G401 (cell line): ENCODE measurements around the gene MRPS2. TPM values are rescaled to one million over a fixed set of nuclear protein-coding genes. Genes with fewer than 3 reads are reported as not detected.
"Not testable (repeated sequence)": the region's sequence is repeated elsewhere in the genome, so short reads cannot be mapped to it uniquely, and the experiment has no call there.

Experiments used
- DNase-seq: peaks from one replicate; pipeline ENCODE4 v3.0.0-alpha.2; 2015; ENCODE audit warnings: low spot score
- in situ Hi-C: cut with HindIII; loops from 2 replicates; pipeline ENCODE4 v1.10.0; 2016; ENCODE audit warnings: low sequenced_read_pairs, mixed read lengths
- total RNA-seq: library from RNA; depleted of rRNA; stranded (reverse); fragments of >200 nt; shearing (Covaris generic); gene quantifications from 2 replicates; pipeline ENCODE4 v1.2.3, GENCODE V29; 2014

MRPS2 gene
- total RNA-seq, 1 experiment from 2014 or later, result 53.5 TPM

GRCh38 chr9:135512241-135512603 lies 11.7 kb downstream of the MRPS2 start:
- no peak for DNase-seq
- in situ Hi-C loops, result no loop called here

GRCh38 chr9:135512904-135513303 lies 12.4 kb downstream of the MRPS2 start:
- no peak for DNase-seq
- in situ Hi-C loops, result no loop called here

GRCh38 chr9:135513351-135513846 lies 12.9 kb downstream of the MRPS2 start:
- DNase-seq, result no peak
- in situ Hi-C loops, result no loop called here

GRCh38 chr9:135513906-135514305 lies 13.4 kb downstream of the MRPS2 start:
- DNase-seq, in situ Hi-C loops: not testable (repeated sequence)

- in situ Hi-C loops, result no loop called here
- no peak for DNase-seq
Measured at GRCh38 chr9:135514342-135515082, 14.0 kb downstream of the MRPS2 start.

GRCh38 chr9:135515083-135515951 lies 14.8 kb downstream of the MRPS2 start:
- in situ Hi-C loops, result no loop called here
- no peak for DNase-seq

- no peak for DNase-seq
- in situ Hi-C loops, result no loop called here
Measured at GRCh38 chr9:135516132-135516860, 15.8 kb downstream of the MRPS2 start.

- no peak for DNase-seq
- in situ Hi-C loops, result no loop called here
Measured at GRCh38 chr9:135517407-135517822, 16.9 kb downstream of the MRPS2 start.

- DNase-seq, result no peak
Measured at GRCh38 chr9:135519179-135519971, 18.9 kb downstream of the MRPS2 start.

GRCh38 chr9:135520916-135521607 lies 20.6 kb downstream of the MRPS2 start, which contains the start of gene LCN1:
Gene LCN1 (plus strand): TSS chr9:135521440. CDS start chr9:135521498, 58 bp downstream.
- in situ Hi-C loops, result no loop called here
- DNase-seq, result no peak

More at GRCh38 chr9:135519179-135519971, 18.9 kb downstream of the MRPS2 start:
- in situ Hi-C loops, result no loop called here

- no peak for DNase-seq
Measured at GRCh38 chr9:135521608-135522095, 21.2 kb downstream of the MRPS2 start.

GRCh38 chr9:135522137-135522877 lies 21.8 kb downstream of the MRPS2 start:
- in situ Hi-C loops, result no loop called here
- DNase-seq, result no peak

More at GRCh38 chr9:135521608-135522095, 21.2 kb downstream of the MRPS2 start:
- in situ Hi-C loops, result no loop called here

- DNase-seq, result no peak
- in situ Hi-C loops, result no loop called here
Measured at GRCh38 chr9:135522931-135523330, 22.4 kb downstream of the MRPS2 start.

GRCh38 chr9:135523521-135524129 lies 23.1 kb downstream of the MRPS2 start:
- in situ Hi-C loops, result no loop called here
- no peak for DNase-seq

- no peak for DNase-seq
- in situ Hi-C loops, result no loop called here
Measured at GRCh38 chr9:135524130-135524861, 23.8 kb downstream of the MRPS2 start.
